ENCODE data around the gene SELENOV. TPM values are rescaled to one million over a fixed set of nuclear protein-coding genes. Genes with fewer than 3 reads are reported as not detected.

The SELENOV gene
- total RNA-seq: not detected
- not detected for polyA plus RNA-seq (ENCODE audit: insufficient read depth, low read depth, low replicate concordance)
- long read RNA-seq, donor 1, partial matches to known transcripts: 0 of 1 reads
- long read RNA-seq, donor 1, other reads (novel, unspliced or antisense): 0 of 1 reads
- long read RNA-seq, donor 2, partial matches to known transcripts: 0 of 1 reads
- long read RNA-seq, donor 2, other reads (novel, unspliced or antisense): 0 of 1 reads
- long read RNA-seq, donor 3, partial matches to known transcripts: 0 of 2 reads
- long read RNA-seq, donor 3, other reads (novel, unspliced or antisense): 0 of 2 reads
- long read RNA-seq, donor 4: 0 reads
- long read RNA-seq, donor 5: 0 reads
- long read RNA-seq, donor 6, partial matches to known transcripts: 0 of 3 reads
- long read RNA-seq, donor 6, other reads (novel, unspliced or antisense): 0 of 3 reads
- long read RNA-seq, donor 7: 0 reads
- long read RNA-seq, donor 8, partial matches to known transcripts: 0 of 1 reads
- long read RNA-seq, donor 8, other reads (novel, unspliced or antisense): 0 of 1 reads
- long read RNA-seq, donor 9: 0 reads
- long read RNA-seq, donor 10: 0 reads

GRCh38 chr19:39514840-39515550 is at the start of gene SELENOV:
Gene SELENOV, plus strand, starts transcription at chr19:39515139. Its CDS starts 74 bp downstream, at chr19:39515213.
- peak in 4 of 5 donors; percentile 83 to 90 (median 86) for DNase-seq
- TF ChIP-seq CTCF (IDR thresholded peaks at IDR 0.05; ENCODE audit: borderline replicate concordance, extremely low read depth, insufficient read depth): no peak

GRCh38 chr19:39465956-39466747 is 48.8 kb upstream of the SELENOV start:
- no peak overlapping the region for H3K9ac ChIP-seq (ENCODE audit: low read length in 3 of 3)
- H3K4me3 ChIP-seq (ENCODE audit: low read length in 3 of 3): no peak overlapping the region
- intact Hi-C loops (cut with DNase I): no loop called here
- H3K9me3 ChIP-seq (ENCODE audit: control insufficient read depth in 2 of 3, insufficient read depth in 1 of 3, low read length in 3 of 3): no peaks in the 10 kb centered on the region
- no peaks in the 10 kb centered on the region for H3K4me1 ChIP-seq (ENCODE audit: control insufficient read depth in 2 of 3, insufficient read depth in 2 of 3, low read depth in 1 of 3, low read length in 3 of 3)
- H3K27me3 ChIP-seq (ENCODE audit: control insufficient read depth, insufficient read depth, low read length): no peaks in the 10 kb centered on the region
- FAIRE-seq (no peak), DNase-seq (no peak)
- TF ChIP-seq CTCF (IDR thresholded peaks at IDR 0.05; ENCODE audit: borderline replicate concordance, extremely low read depth, insufficient read depth): no peak
- no peak overlapping the region for H3K27ac ChIP-seq (ENCODE audit: low read depth in 2 of 2, low read length in 2 of 2)
- peaks cover 4 to 64% (median 51%) of the 10 kb centered on the region in 3 donors for H3K36me3 ChIP-seq (ENCODE audit: control insufficient read depth in 2 of 3, insufficient read depth in 3 of 3, low read length in 3 of 3)

More at GRCh38 chr19:39514840-39515550, at the start of gene SELENOV:
- no peak within 1 kb of the TSS for H3K27ac ChIP-seq (ENCODE audit: low read depth in 2 of 2, low read length in 2 of 2)
- peaks cover 0 to 11% (median 0%) of the 10 kb centered on the region in 3 donors for H3K4me1 ChIP-seq (ENCODE audit: control insufficient read depth in 2 of 3, insufficient read depth in 2 of 3, low read depth in 1 of 3, low read length in 3 of 3)
- no peaks in the 10 kb centered on the region for H3K9me3 ChIP-seq (ENCODE audit: control insufficient read depth in 2 of 3, insufficient read depth in 1 of 3, low read length in 3 of 3)
- H3K27me3 ChIP-seq (ENCODE audit: control insufficient read depth, insufficient read depth, low read length): no peaks in the 10 kb centered on the region
- peak within 1 kb of the TSS in 1 of 3 donors; percentile 61 for H3K4me3 ChIP-seq (ENCODE audit: low read length in 3 of 3)
- H3K9ac ChIP-seq (ENCODE audit: low read length in 3 of 3): peak within 1 kb of the TSS in 1 of 3 donors; percentile 7
- no peak for FAIRE-seq
- intact Hi-C loops (cut with DNase I): no loop called here
- H3K36me3 ChIP-seq (ENCODE audit: control insufficient read depth in 2 of 3, insufficient read depth in 3 of 3, low read length in 3 of 3): no peaks in the 10 kb centered on the region

- Histone ChIP-seq H3K27ac (ENCODE audit: low read depth in 2 of 2, low read length in 2 of 2) (no peak overlapping the region), H3K36me3 (ENCODE audit: control insufficient read depth in 2 of 3, insufficient read depth in 3 of 3, low read length in 3 of 3) (peaks cover 4 to 77% (median 68%) of the 10 kb centered on the region in 3 donors), H3K4me3 (ENCODE audit: low read length in 3 of 3) (no peak overlapping the region), H3K4me1 (ENCODE audit: control insufficient read depth in 2 of 3, insufficient read depth in 2 of 3, low read depth in 1 of 3, low read length in 3 of 3) (no peaks in the 10 kb centered on the region), H3K9ac (ENCODE audit: low read length in 3 of 3) (no peak overlapping the region), H3K27me3 (ENCODE audit: control insufficient read depth, insufficient read depth, low read length) (no peaks in the 10 kb centered on the region), H3K9me3 (ENCODE audit: control insufficient read depth in 2 of 3, insufficient read depth in 1 of 3, low read length in 3 of 3) (no peaks in the 10 kb centered on the region)
- FAIRE-seq (no peak), DNase-seq (no peak)
- TF ChIP-seq CTCF (IDR thresholded peaks at IDR 0.05; ENCODE audit: borderline replicate concordance, extremely low read depth, insufficient read depth): no peak
- intact Hi-C loops (cut with DNase I): no loop called here
Observed at GRCh38 chr19:39467941-39468340, 47.0 kb upstream of the SELENOV start.
